H1 (cell line): Measurements from ENCODE around the gene RER1. TPM values are rescaled to one million over a fixed set of nuclear protein-coding genes. Genes with fewer than 3 reads are reported as not detected.

Experiments used
- ASH2L ChIP-seq: fragments of 200-600, 300-600 bp; sonication (generic); IDR thresholded peaks from one replicate; pipeline ENCODE4 v1.7.1; 2017; ENCODE audit warnings: low read length
- ATF3 ChIP-seq: IDR thresholded peaks from 2 replicates; pipeline ENCODE4 v1.6.1; 2011; ENCODE audit warnings: low read depth, mild to moderate bottlenecking, low read length; ENCODE audit not compliant: insufficient read depth
- CBX5 ChIP-seq: fragments of 300-800, 300-1000 bp; sonication (generic); IDR thresholded peaks from 2 replicates; pipeline ENCODE4 v1.7.1; 2016; ENCODE audit warnings: antibody characterized with exemption, low read length, low read depth
- CHD7 ChIP-seq: fragments of 300-600 bp; sonication (generic); IDR thresholded peaks from 2 replicates; pipeline ENCODE4 v1.7.1; 2012; ENCODE audit warnings: low read length, moderate library complexity, mild to moderate bottlenecking, inconsistent platforms; ENCODE audit not compliant: insufficient replicate concordance
- E2F6 ChIP-seq: IDR thresholded peaks from 2 replicates; pipeline ENCODE4 v1.6.1; 2012; ENCODE audit warnings: inconsistent platforms
- EZH2 ChIP-seq: fragments of 200-600 bp; sonication (generic); IDR thresholded peaks from 2 replicates; pipeline ENCODE4 v1.7.1; 2012; ENCODE audit warnings: low read depth, mild to moderate bottlenecking, moderate library complexity, low read length, inconsistent platforms; ENCODE audit not compliant: severe bottlenecking
- RAD21 ChIP-seq, 2 experiments: IDR thresholded peaks in 1 of 2; conservative IDR thresholded peaks in 1 of 2; 2 replicates each; pipeline ENCODE4 v1.6.1; 2011; ENCODE audit warnings: low read depth in 2 of 2, low read length in 2 of 2, improper control_type of control experiment in 1 of 2, inconsistent platforms in 1 of 2, mild to moderate bottlenecking in 1 of 2, moderate library complexity in 1 of 2
- SP1 ChIP-seq: IDR thresholded peaks from 2 replicates; pipeline ENCODE4 v1.6.1; 2011; ENCODE audit warnings: low read depth, low read length
- SP2 ChIP-seq: IDR thresholded peaks from 2 replicates; pipeline ENCODE4 v1.6.1; 2012; ENCODE audit warnings: mild to moderate bottlenecking, low read length, inconsistent platforms
- polyA plus RNA-seq, 7 experiments: library from polyadenylated mRNA; depleted of rRNA in 3 of 7; stranded (reverse) in 5 of 7; unstranded in 2 of 7; fragments of >200 nt in 5 of 7; fragments of 200-250 nt in 2 of 7; gene quantifications; 1 replicate in 5 of 7; 2 replicates in 1 of 7; 4 replicates in 1 of 7; pipeline versions ENCODE4 v1.2.1 to v1.2.3, GENCODE V29; 2011 to 2013; ENCODE audit warnings: missing spikeins in 2 of 7, mixed read lengths in 2 of 7
- total RNA-seq: library from RNA; stranded (reverse); fragmentation: NEBNext Ultra II Directional; extraction: Animal tissue kit (Norgen Biotek cat#: 25700); gene quantifications from 2 replicates; pipeline ENCODE4 v1.2.1, GENCODE V29; 2021

RER1 gene
- total and polyA plus RNA-seq, 2 of the 8 experiments (the other 6 are each of a cell fraction or from before 2014, with no cell fraction given) = 102 to 134 TPM

GRCh38 chr1:2406451-2407041 lies 14.9 kb downstream of the RER1 start (continued):
- no peak for TF ChIP-seq ASH2L
- no peak for TF ChIP-seq CHD7
- TF ChIP-seq CBX5 = no peak
- no peak for TF ChIP-seq SP1
- TF ChIP-seq SP2 = no peak
- TF ChIP-seq RAD21 (IDR thresholded peaks at IDR 0.05 in 1 of 2, conservative IDR thresholded peaks at IDR 0.05 in 1 of 2; ENCODE audit: low read depth in 2 of 2, low read length in 2 of 2) = peak; percentile 8 to 27; a peak in 2 of 4 replicates
- TF ChIP-seq EZH2 = no peak
- TF ChIP-seq E2F6 = no peak
- no peak for TF ChIP-seq ATF3
